Measurements from ENCODE around the gene USP13.
"Not testable (repeated sequence)": the region's sequence is repeated elsewhere in the genome, so short reads cannot be mapped to it uniquely, and the experiment has no call there.

Gene USP13, protein sequence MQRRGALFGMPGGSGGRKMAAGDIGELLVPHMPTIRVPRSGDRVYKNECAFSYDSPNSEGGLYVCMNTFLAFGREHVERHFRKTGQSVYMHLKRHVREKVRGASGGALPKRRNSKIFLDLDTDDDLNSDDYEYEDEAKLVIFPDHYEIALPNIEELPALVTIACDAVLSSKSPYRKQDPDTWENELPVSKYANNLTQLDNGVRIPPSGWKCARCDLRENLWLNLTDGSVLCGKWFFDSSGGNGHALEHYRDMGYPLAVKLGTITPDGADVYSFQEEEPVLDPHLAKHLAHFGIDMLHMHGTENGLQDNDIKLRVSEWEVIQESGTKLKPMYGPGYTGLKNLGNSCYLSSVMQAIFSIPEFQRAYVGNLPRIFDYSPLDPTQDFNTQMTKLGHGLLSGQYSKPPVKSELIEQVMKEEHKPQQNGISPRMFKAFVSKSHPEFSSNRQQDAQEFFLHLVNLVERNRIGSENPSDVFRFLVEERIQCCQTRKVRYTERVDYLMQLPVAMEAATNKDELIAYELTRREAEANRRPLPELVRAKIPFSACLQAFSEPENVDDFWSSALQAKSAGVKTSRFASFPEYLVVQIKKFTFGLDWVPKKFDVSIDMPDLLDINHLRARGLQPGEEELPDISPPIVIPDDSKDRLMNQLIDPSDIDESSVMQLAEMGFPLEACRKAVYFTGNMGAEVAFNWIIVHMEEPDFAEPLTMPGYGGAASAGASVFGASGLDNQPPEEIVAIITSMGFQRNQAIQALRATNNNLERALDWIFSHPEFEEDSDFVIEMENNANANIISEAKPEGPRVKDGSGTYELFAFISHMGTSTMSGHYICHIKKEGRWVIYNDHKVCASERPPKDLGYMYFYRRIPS

DNA sequence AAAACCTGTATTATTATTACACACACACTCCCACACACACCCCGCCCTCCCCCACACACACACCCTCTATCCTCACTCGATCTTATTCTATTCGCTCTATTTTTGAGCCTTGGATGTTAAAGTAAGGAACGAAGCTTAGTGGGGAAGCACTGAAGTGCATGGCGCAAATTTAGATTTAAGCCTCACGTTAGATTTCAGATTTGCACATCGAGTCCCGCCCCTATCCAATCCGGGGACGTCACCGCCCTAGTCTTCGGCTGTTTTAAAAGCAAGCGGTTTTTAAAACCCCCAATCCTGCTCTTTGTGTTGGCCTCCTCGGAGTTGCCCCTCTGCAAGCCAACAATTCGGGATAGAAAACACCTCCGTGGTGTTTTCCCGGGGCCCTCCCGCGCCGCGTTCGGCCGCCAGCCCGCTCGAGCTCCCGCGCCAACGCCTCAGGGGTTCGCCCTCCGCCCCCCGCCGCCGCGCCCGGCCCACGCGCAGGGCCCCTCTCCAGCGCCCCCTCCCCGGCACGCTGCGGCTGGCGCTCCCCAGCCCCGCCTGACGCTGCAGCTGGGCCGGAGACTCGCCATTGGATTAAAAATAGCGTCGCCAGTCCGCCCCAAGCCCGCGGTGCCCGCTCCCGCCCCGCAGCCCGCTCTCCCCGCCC is at the start of gene USP13:
Gene USP13, plus strand, starts transcription at position 594 of the 649 bp plus-strand sequence. CDS start 186 bp downstream, outside the sequence.
- DNase-seq = peak; percentile 80

DNA sequence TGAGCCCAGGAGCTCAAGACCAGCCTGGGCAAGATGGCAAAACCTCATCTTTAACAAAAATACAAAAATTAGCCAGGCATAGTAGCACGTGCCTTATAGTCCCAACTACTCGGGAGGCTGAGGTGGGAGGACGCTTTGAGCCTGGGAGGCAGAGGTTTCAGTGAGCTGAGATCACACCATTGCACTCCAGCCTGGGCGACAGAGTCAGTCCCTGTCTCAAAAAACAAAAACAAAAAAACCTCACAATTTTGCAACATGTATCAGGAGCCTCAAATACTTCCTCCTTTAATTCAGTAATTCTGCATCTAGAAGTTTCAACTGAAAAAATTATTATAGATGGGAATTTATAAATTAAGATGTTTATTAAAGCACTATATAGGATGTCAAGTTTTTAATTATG is 49.5 kb upstream of the USP13 start:
- DNase-seq = no peak

DNA sequence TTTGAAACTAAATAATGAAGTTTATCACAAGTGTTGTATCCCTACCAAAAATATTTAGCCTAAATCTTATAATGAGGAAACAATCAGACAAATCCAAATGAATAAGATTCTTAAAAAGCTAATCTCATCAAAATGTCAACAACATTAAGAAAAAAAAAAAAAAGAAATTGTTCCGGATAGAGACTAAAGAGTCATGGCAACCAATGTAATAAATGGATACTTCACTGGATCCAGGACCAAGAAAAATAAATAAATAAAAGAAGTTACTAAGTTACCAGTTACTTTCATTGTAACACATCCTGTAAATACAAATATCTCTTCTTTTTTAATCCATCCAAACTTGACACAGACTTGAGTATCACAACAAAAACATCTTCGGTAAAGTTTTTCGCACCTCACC is 49.0 kb upstream of the USP13 start:
- DNase-seq = no peak

DNA sequence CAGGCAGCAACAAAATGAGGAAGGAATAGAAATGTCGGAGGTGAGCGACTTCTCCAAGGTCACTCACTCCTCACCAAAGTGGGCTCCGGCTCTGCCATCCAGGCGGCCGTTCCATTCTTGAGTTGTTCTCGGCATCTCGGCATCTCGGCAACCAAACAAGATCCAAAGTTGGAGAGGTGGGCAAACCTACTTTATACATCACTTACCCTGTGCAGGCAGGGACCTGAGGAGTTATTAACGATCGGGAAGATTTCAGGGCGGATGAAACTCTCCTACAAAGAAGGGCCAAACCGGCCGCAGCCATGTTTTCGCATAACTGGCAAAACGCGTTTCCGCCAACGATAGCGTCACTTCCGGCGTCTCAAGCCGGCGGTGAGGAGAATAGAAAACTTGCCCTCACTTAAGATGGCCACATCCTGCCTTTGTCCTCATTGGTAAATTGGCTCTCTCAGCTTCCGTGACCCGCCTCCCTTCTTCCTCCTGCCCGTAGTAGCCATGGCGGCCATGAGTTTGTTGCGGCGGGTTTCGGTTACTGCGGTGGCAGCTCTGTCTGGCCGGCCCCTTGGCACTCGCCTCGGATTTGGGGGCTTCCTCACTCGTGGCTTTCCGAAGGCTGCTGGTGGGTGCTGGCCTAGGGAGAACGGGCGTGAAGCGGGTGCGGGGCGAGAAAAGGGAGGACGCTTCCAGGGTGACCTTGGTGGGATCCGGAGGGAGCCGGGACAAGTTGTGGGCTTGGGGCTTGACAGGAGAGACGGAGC is 48.3 kb upstream of the USP13 start, which contains the start of the genes MRPL47 and NDUFB5:
Gene MRPL47, minus strand, starts transcription at position 318 of the 758 bp plus-strand sequence. Its CDS starts 14 bp downstream, at position 304.
Gene NDUFB5, plus strand, starts transcription at position 474 of the 758 bp plus-strand sequence. Its CDS starts 22 bp downstream, at position 496.
- peak; percentile 90 for DNase-seq

DNA sequence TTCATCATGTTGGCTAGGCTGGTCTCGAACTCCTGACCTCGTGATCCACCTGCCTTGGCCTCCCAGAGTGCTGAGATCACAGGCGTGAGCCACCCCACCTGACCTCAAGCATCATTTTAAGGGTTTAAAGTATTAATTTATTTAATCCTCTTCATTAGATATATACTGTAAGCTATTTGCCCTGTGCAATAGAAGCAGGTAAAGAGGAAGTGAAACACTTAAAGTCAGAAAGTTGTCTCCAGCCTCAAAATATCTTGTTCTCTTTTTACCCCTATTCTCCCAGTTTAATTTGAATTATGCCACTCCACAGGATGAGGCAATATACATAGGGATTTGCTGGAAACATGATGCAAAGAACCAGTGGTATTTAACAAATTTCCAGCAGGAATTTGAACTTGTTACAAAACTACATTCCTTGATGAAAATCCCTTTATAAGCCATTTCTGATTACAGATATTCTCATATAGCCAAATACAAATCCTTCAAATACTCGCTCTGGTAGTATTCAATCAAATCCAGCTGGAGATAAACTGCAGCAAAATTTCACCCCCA is 46.2 kb upstream of the USP13 start:
- no peak for DNase-seq

DNA sequence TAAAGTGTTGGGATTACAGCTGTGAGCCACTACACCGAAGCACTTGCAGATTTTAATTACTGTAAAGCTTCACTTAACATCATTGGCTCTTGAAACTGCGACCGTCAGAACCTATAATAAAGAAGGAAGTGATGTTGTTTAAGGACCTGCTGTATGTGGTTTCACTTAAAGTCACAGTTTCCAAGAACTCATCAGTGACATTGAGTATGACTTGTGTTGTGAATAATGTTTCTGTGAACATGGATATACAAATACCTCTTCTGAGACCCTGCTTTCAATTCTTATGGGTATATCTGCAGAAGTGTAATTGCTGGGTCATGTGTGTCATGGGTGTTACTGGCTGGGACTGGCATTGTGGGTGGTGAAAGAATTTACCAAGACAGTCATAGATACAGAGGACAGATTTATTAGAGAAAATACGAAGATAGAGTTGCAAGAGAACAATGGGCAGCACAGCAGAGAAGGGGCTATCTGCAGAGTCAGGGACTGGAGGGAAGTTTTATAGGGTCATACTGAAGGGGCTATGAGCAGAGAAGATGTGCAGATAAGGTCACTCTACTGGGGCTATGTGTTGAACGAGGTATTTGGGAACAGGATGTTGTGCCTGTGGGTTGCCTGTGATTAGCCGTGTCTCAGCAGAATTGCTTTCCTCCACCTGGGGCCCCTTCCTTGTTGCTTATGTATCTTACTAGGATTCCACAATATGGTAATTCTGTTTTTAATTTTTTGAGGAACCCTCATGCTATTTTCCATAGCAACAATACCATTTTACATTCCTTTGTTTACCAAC is 43.7 kb upstream of the USP13 start:
- DNase-seq = no peak

DNA sequence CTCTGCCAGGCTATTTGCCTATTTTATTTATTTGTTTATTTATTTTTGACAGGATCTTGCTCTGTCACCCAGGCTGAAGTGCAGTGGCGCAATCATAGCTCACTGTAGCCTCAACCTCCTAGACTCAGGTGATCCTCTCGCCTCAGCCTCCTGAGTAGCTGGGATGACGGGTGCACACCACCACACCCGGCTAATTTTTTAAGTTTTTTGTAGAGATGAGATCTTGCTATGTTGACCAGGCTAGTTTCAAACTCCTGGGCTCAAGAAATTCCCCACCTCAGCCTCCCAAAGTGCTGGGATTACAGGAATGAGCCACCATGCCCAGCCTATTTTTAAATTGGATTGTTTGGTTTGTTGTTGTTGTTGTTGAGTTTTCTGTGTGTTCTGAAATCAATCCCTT is 42.8 kb upstream of the USP13 start:
- DNase-seq = no peak

DNA sequence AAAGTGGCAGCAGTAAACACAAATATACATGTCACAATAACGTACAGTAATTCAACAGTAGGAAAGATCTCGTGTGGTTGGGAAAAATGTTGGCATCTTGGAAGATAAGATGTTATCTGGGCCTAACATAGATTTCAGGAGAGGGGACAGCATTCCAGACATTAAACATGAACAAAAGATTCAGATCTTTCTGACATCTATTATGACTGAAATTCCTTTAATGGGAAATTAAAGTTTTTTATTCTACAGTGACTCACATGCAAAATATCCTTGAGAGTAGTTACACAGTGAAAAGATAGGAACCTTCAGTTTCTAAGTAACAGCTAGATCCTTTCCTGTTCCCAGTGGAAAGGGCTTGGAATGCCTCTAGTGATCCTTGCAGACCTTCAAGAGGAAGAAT is 39.0 kb upstream of the USP13 start:
- DNase-seq = no peak

DNA sequence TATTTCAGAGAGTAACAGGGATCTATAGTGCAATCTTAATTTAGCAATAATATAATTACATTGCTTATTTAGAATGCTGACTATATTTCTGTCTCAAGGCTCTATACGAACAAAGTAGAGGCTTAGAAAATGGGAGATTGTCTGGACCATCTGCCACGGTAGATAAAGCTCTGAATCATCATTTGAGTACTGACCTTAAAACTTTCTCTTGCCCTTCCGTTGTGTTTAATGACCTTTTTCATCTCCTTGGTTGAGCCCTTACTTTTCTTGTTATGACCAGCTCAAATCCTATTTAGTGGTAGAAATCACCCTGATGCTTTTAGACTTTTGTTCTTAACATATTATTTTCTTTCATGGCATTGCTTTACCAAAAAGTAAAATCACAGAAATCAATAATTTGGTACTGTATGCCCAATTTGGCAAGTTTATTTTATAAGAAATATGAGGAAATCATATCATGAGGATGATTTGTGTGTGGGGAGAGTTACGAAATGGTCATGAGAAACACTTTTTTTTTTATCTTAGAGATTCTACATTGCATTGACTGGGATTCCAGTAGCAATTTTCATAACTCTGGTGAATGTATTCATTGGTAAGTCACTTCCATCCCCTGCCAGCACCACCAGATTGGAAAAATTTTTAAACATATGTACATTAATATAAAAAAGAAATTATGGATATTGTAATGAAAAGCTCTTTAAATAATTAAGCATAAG is 37.2 kb upstream of the USP13 start:
- DNase-seq = no peak

DNA sequence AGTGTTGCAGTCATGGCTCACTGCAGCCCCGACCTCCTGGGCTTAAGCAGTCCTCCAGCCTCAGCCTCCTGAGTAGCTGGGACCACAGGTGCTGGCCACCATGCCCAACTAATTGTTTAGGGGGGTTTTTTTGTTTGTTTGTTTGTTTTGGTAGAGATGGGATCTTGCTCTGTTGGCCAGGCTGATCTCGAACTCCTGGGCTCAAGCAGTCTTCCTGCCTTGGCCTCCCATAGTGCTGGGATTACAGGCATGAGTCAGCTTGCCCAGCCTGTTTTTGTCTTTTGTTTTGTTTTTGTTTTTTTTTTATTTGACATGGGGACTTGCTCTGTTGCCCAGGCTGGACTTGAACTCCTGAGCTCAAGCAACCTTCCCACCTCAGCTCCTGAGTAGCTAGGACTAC is 30.8 kb upstream of the USP13 start:
- DNase-seq = no peak

DNA sequence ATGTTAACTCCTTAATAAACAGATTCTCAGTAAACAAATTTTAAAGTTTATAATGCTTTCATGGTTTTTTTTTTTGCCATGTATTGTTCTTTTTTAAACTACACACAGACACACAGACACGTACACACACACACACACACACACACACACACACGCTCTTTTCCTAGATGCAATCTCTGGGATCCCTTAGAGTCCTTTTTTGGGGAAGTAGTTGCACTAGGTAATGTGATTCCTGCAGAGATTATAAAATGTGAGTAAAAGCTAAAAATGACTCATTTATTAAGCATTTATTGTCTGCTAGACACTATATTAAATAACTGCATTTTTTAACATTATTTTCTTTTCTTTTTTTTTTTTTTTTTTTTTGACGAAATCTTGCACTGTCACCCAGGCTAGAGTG is 28.4 kb upstream of the USP13 start:
- no peak for DNase-seq

DNA sequence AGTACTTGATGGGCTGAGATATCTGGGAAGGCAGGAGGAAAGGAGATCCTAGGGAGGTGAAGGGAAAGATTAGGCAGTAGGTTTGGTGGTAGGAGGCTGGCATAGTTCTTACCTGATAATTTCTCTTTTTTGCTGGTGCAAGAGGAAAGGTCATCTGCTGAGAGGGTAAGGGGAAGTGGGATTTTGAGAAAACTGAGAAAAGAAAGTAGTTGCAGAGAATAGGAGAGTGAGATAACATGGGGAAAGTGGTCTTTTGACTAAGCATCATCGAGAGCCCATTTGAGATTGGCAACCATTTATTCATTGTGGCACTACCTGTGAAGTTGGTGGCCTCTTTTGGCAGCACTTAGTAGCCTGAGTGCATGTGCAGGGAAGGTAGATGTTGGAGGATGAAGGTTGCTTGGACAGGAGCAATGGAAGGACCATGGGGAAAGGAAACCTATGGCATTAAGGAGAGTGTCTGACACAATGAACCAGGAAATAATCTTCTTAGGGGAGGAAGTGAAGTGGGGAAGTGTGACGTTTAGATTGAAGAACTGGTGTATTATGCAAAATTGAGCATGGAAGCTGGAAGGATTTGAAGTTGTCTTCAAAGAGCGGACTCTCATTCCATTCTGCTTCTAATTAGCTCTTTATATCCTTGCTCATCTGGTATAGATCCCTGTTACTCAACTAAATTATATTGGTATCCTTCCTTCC is 21.9 kb upstream of the USP13 start:
- DNase-seq = no peak

DNA sequence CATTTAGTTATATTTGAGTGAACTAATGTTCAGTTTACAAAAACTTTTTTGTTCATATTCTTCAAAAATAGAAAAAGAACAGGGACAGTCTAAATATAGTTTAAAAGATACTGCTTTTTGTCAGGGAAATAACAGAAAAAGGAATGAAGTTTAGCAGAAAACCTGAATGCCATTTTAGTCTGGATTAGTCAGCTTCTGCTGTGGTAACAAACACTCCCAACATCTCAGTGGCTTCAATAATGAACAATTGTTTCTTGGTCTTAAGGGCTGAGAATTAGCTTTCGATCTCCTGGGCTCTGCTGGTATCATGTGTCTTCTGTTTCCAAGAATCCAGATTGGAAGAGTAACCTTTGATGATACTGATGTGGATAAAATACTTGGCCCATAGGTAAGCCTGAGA is 12.4 kb upstream of the USP13 start:
- DNase-seq = no peak

DNA sequence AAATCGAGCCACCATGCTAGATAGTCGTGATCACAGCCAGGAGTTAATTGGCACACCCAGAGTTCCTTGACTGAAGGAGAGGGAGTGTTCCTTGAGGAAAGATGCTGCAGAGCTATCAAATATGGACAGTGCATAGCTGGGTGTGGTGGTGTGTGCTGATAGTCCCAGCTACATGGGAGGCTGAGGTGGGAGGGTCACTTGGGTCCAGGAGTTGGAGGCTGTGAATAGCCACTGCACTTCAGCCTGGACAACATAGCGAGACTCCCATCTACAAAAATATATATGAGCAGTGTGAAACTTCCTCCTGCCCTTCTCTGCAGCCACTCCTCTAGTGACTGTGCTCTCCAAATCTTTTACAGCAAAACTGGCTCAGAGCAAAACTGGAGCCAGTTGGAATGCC is 10.0 kb upstream of the USP13 start:
- no peak for DNase-seq

DNA sequence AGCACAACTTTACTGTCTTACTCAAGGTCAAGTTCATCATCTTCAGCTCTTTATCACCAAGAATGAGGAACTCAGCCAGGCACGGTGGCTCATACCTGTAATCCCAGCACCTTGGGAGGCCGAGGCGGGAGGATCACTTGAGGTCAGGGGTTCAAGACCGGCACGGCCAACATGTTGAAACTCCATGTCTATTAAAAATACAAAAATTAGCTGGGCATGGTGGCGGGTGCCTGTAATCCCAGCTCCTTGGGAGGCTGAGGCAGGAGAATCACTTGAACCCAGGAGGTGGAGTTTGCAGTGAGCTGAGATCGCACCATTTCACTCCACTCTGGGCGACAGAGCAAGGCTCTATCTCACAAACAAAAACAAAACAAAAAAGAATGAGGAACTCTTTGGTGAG is 9.0 kb upstream of the USP13 start:
- DNase-seq = not testable (repeated sequence)

DNA sequence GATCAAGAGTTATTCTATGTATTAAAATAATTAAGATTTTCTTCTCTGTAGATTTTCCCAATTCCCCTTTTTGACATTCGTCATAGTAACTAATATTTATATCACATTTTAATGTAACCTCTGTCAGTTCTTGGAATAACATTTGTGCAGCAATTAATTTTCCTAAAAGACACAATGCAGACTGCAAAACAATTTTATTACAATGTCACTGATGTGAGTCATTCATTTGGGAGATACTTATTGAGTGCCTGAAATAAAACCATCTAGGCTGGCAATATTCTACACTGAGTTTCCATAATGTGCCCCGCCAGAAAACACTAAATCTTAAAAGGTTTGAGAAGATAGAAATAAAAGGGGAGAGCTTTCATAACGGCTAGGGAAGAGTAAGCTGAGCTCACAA is 6.7 kb upstream of the USP13 start:
- DNase-seq = no peak

DNA sequence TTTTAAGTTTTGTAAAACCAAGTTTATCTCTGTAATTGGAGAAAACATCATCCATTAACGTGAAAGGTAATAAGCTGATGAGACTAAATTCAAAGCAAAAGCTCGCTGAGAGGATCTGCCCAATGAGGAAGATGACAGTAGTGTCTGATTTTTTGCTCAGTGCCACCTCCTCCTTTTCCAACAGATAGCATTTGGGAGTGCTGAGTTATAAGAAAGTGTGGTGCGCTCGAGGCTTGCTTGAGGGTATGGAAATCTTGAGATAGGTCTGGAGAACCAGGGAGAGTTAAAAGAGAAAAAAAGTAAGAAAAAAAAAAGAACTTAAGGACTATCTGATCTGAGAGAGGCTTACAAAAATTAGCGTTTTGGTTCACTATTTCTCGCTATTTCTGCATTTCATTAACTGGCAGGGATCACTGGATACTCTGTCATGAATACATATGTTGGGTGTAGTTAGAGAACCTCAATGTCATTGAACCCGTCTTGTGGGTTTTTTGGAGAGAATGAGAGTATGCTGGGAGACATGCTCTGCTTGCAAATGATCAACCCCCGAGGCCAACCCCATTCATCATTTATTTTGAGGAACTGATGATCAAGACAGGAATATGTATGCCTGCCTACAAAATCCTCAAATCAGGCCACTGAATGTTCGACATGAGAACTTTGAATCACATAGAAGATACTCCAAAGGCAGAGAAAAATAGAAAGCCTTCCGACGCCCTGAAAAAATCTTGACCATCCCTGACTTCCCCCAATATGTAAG is 973 bp upstream of the USP13 start:
- DNase-seq = no peak

DNA sequence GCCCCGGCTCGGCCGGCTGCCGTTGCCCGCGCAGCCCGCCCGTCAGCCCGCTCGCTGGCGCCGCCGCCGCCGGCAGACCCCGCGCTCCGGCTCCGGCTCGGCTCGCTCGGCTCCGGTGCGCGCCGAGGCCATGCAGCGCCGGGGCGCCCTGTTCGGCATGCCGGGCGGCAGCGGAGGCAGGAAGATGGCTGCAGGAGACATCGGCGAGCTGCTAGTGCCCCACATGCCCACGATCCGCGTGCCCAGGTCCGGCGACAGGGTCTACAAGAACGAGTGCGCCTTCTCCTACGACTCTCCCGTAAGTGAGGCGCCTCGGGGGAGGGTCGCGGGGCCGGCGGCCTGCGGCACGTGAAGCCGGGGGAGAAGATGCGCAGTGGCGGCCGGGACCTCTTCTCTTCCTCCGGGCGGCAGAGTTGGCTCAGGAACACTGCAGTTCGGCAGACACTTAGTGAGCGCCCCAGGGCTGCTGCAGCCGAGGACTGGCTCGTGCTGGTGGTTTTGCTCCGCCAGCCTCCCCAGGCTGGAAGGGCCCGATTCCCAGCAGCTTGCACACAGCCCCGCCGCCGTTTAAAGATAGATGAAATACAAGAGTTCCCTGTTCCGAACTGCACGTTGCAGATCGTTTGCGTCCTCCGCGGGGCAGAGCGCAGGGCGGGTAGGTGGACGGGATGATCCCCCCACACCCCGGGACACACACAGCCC is 407 bp downstream of the USP13 start:
- DNase-seq = peak; percentile 69

DNA sequence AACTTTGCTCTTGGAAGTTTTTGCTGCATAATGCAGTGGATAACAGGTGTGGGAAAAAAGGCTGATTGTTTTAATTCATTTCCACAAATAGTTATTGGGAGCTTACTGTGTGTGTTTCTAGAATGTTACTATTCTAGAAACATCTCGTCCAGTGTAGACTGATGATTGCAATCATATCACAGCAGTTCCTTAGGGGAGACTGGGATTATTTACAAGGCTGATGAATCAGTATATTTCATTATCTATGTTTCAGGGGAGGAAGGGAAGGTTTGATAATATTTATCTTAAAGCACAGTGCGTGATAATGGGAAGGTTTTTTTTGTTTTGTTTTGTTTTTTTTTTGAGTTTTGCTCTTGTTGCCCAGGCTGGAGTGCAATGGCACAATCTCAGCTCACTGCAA is 2.4 kb downstream of the USP13 start:
- DNase-seq = no peak
